SK-N-SH treated with all-trans-retinoic acid at 6 μM for 48 hours (cell line): Measurements from ENCODE around the gene GOLGA6A.

Experiments
- CSDC2 ChIP-seq: fragments of 250-450 bp; sonication (Bioruptor Pico); IDR thresholded peaks from 2 replicates; pipeline ENCODE4 v1.5.0; 2020; ENCODE audit warnings: mild to moderate bottlenecking, moderate library complexity
- OSR1 ChIP-seq: fragments of 250-450 bp; sonication (Bioruptor Pico); IDR thresholded peaks from 2 replicates; pipeline ENCODE4 v1.8.0; 2022; ENCODE audit warnings: moderate library complexity, mild to moderate bottlenecking, inconsistent platforms
- RARB ChIP-seq: fragments of 250-450 bp; sonication (Bioruptor Pico); IDR thresholded peaks from 2 replicates; pipeline ENCODE4 v1.8.0; 2021; ENCODE audit warnings: mild to moderate bottlenecking, moderate library complexity
- ZFP3 ChIP-seq: fragments of 250-450 bp; sonication (Bioruptor Pico); IDR thresholded peaks from 2 replicates; pipeline ENCODE4 v1.5.0; 2020; ENCODE audit warnings: mild to moderate bottlenecking, moderate library complexity
- ZFP30 ChIP-seq: fragments of 450-650 bp; formaldehyde crosslinking; IDR thresholded peaks from 2 replicates; pipeline ENCODE4 v1.5.0; 2022; ENCODE audit warnings: mild to moderate bottlenecking, moderate library complexity
- TF ChIP-seq, protein P1 (sequence below): fragments of 250-450 bp; sonication (Bioruptor Pico); IDR thresholded peaks from 2 replicates; pipeline ENCODE4 v1.5.1; 2020; ENCODE audit warnings: low read depth, mild to moderate bottlenecking, moderate library complexity
- TF ChIP-seq, protein P2 (sequence below): fragments of 250-450 bp; sonication (Bioruptor Pico); IDR thresholded peaks from 2 replicates; pipeline ENCODE4 v1.8.0; 2021; ENCODE audit warnings: low read depth, mild to moderate bottlenecking, moderate library complexity, borderline replicate concordance

DNA sequence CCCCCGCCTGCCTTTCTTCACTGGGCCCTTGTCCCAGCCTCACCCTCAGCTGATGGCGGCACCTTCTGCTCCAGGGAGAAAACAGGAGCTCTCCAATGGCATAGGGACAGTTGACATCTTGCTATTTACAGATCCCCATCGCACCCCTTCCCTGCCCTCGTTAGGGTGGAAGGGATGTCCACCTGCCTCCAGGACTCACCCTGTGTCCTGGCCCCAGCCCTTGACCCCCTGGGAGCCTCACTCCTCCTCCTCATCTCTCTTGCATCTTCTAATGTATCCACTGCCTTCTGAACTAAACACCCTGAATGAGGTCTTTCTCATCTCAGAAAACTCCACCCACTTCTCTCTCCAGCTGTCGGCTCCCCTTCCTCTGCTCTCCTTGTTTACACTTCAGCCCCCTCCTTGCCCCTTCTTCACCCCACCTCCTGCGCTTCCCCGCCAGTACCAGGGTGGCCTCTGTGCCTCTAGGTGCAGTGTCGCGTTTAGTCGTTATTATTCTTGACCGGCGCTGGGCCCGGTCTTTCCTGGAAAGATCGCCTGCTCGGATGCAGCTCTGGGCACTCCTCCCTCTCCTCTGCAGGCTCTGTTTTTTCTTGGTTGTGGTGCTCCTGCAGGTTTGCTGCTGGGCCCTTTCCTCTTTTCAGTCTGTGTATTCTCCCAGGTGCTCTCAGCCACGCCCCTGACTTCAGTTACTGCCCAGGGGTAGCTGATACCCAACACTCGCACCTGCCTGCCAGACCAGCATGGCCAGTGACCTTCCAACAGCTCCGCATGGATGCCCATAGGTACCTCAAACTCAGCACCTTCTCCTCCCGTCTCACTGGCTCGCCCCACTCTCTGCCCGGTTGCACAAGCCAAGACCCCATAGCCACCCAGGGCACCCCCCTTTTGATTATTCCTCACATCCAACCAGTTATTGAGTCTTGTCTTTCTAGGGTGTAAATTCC, 44.9 kb downstream of the GOLGA6A start:
- TF ChIP-seq OSR1 (CRISPR knock-in tag), result no peak
- TF ChIP-seq, protein P1, sequence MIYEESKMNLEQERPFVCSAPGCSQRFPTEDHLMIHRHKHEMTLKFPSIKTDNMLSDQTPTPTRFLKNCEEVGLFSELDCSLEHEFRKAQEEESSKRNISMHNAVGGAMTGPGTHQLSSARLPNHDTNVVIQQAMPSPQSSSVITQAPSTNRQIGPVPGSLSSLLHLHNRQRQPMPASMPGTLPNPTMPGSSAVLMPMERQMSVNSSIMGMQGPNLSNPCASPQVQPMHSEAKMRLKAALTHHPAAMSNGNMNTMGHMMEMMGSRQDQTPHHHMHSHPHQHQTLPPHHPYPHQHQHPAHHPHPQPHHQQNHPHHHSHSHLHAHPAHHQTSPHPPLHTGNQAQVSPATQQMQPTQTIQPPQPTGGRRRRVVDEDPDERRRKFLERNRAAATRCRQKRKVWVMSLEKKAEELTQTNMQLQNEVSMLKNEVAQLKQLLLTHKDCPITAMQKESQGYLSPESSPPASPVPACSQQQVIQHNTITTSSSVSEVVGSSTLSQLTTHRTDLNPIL (CRISPR knock-in tag), result no peak
- TF ChIP-seq, protein P2, sequence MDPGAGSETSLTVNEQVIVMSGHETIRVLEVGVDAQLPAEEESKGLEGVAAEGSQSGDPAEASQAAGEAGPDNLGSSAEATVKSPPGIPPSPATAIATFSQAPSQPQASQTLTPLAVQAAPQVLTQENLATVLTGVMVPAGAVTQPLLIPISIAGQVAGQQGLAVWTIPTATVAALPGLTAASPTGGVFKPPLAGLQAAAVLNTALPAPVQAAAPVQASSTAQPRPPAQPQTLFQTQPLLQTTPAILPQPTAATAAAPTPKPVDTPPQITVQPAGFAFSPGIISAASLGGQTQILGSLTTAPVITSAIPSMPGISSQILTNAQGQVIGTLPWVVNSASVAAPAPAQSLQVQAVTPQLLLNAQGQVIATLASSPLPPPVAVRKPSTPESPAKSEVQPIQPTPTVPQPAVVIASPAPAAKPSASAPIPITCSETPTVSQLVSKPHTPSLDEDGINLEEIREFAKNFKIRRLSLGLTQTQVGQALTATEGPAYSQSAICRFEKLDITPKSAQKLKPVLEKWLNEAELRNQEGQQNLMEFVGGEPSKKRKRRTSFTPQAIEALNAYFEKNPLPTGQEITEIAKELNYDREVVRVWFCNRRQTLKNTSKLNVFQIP, result no peak
- TF ChIP-seq CSDC2, result no peak
- TF ChIP-seq ZFP3 (CRISPR knock-in tag), result no peak
- TF ChIP-seq ZFP30 (CRISPR knock-in tag), result no peak
- TF ChIP-seq RARB (CRISPR knock-in tag), result no peak
